Urinary bladder (tissue), 4 donors: ENCODE results near the gene KRTAP10-6. TPM values are rescaled to one million over a fixed set of nuclear protein-coding genes. Genes with fewer than 3 reads are reported as not detected.
"Not testable (repeated sequence)": the region's sequence is repeated elsewhere in the genome, so short reads cannot be mapped to it uniquely, and the experiment has no call there.

Experiments
- DNase-seq: peaks from one replicate; pipeline ENCODE4 v3.0.0-alpha.2; 2015; ENCODE audit errors: extremely low spot score
- H3K27ac ChIP-seq: one replicate; pipeline ENCODE4 v1.5.1; 2013; ENCODE audit warnings: low read depth, mild to moderate bottlenecking, moderate library complexity
- H3K36me3 ChIP-seq: one replicate; pipeline ENCODE4 v1.6.1; 2013; ENCODE audit warnings: mild to moderate bottlenecking, moderate library complexity; ENCODE audit not compliant: insufficient read depth
- H3K4me1 ChIP-seq: one replicate; pipeline ENCODE4 v1.6.1; 2013; ENCODE audit warnings: mild to moderate bottlenecking, moderate library complexity; ENCODE audit not compliant: insufficient read depth
- H3K4me3 ChIP-seq: one replicate; pipeline ENCODE4 v1.5.1; 2013; ENCODE audit warnings: low read depth, low read length
- WGBS: extraction: QIAGEN DNeasy Blood & Tissue Kit; methylation state at CpG from one replicate; pipeline ENCODE4 v1.1.7; 2013; 5-methylcytosine and 5-hydroxymethylcytosine counted together
- polyA plus RNA-seq: library from polyadenylated mRNA; stranded (reverse); fragments of 200-250 nt; gene quantifications from one replicate; pipeline ENCODE4 v1.2.3, GENCODE V29; 2013
- total RNA-seq: library from RNA; depleted of rRNA; stranded (reverse); fragments of >200 nt; gene quantifications from one replicate; pipeline ENCODE4 v1.2.3, GENCODE V29; 2014
- donor health status: healthy with polysubstance abuse.
- donor health status: healthy.

The KRTAP10-6 gene
- total and polyA plus RNA-seq, 2 donors = not detected

GRCh38 chr21:44612669-44613229 lies 20.4 kb upstream of the KRTAP10-6 start:
- H3K4me3 ChIP-seq = no peak overlapping the region
- no peak overlapping the region for H3K27ac ChIP-seq
- no peaks in the 10 kb centered on the region for H3K36me3 ChIP-seq
- WGBS = 79% methylated on average over 13 of the region's 13 CpGs
- no peak for DNase-seq
- H3K4me1 ChIP-seq = no peaks in the 10 kb centered on the region

- no peaks in the 10 kb centered on the region for H3K36me3 ChIP-seq
- 87% methylated on average over 8 of the region's 8 CpGs for WGBS
- H3K4me3 ChIP-seq = no peak within 1 kb of the TSS
- no peak for DNase-seq
- no peaks in the 10 kb centered on the region for H3K4me1 ChIP-seq
- H3K27ac ChIP-seq = no peak within 1 kb of the TSS
Measured at GRCh38 chr21:44612029-44612486, 19.8 kb upstream of the KRTAP10-6 start, which contains the start of gene KRTAP10-8. Gene KRTAP10-8 (plus strand): TSS chr21:44612079. CDS start chr21:44612101, 22 bp downstream.

- DNase-seq = no peak
- Histone ChIP-seq H3K4me1 (no peaks in the 10 kb centered on the region), H3K27ac (no peak overlapping the region), H3K36me3 (no peaks in the 10 kb centered on the region), H3K4me3 (no peak overlapping the region)
- WGBS = 85% methylated on average over 4 of the region's 4 CpGs
Measured at GRCh38 chr21:44611551-44611950, 19.2 kb upstream of the KRTAP10-6 start.

GRCh38 chr21:44610157-44610843 lies 18.0 kb upstream of the KRTAP10-6 start:
- H3K4me1 ChIP-seq, H3K27ac ChIP-seq, H3K36me3 ChIP-seq, H3K4me3 ChIP-seq, DNase-seq: not testable (repeated sequence)
- 92% methylated on average over 7 of the region's 7 CpGs for WGBS

- no peaks in the 10 kb centered on the region for H3K36me3 ChIP-seq
- H3K27ac ChIP-seq = no peak overlapping the region
- no peak for DNase-seq
- H3K4me3 ChIP-seq = no peak overlapping the region
- no peaks in the 10 kb centered on the region for H3K4me1 ChIP-seq
Measured at GRCh38 chr21:44609193-44609592, 16.9 kb upstream of the KRTAP10-6 start.

- H3K27ac ChIP-seq = no peak overlapping the region
- WGBS = 76% methylated on average over 4 of the region's 4 CpGs
- H3K4me3 ChIP-seq = no peak overlapping the region
- DNase-seq = no peak
- no peaks in the 10 kb centered on the region for H3K4me1 ChIP-seq
- H3K36me3 ChIP-seq = no peaks in the 10 kb centered on the region
Measured at GRCh38 chr21:44606495-44606894, 14.2 kb upstream of the KRTAP10-6 start.

GRCh38 chr21:44603911-44604310 lies 11.6 kb upstream of the KRTAP10-6 start:
- Histone ChIP-seq H3K4me1 (no peaks in the 10 kb centered on the region), H3K36me3 (no peaks in the 10 kb centered on the region), H3K4me3 (no peak overlapping the region), H3K27ac (no peak overlapping the region)
- WGBS = 88% methylated on average over 8 of the region's 8 CpGs
- no peak for DNase-seq

- no peak for DNase-seq
- H3K36me3 ChIP-seq = no peaks in the 10 kb centered on the region
- 57% methylated on average over 17 of the region's 17 CpGs for WGBS
Measured at GRCh38 chr21:44603109-44603875, 11.0 kb upstream of the KRTAP10-6 start.

GRCh38 chr21:44602463-44602850 lies 10.2 kb upstream of the KRTAP10-6 start:
- Histone ChIP-seq H3K27ac (no peak overlapping the region), H3K36me3 (no peaks in the 10 kb centered on the region), H3K4me3 (no peak overlapping the region), H3K4me1 (no peaks in the 10 kb centered on the region)
- WGBS = 75% methylated on average over 21 of the region's 21 CpGs
- DNase-seq = no peak

More at GRCh38 chr21:44603109-44603875, 11.0 kb upstream of the KRTAP10-6 start:
- no peak overlapping the region for H3K27ac ChIP-seq
- H3K4me3 ChIP-seq = no peak overlapping the region
- H3K4me1 ChIP-seq = no peaks in the 10 kb centered on the region

GRCh38 chr21:44601596-44602462 lies 9.5 kb upstream of the KRTAP10-6 start:
- 71% methylated on average over 23 of the region's 23 CpGs for WGBS
- Histone ChIP-seq H3K4me3 (no peak overlapping the region), H3K4me1 (no peaks in the 10 kb centered on the region), H3K27ac (no peak overlapping the region), H3K36me3 (no peaks in the 10 kb centered on the region)
- DNase-seq = no peak

GRCh38 chr21:44601091-44601490 lies 8.8 kb upstream of the KRTAP10-6 start:
- not testable (repeated sequence) for DNase-seq, H3K4me1 ChIP-seq, H3K36me3 ChIP-seq, H3K27ac ChIP-seq, H3K4me3 ChIP-seq
- WGBS = 67% methylated on average over 10 of the region's 10 CpGs

GRCh38 chr21:44600118-44600978 lies 8.0 kb upstream of the KRTAP10-6 start, which contains the start of gene KRTAP10-7:
Gene KRTAP10-7 (plus strand): TSS chr21:44600597. CDS start chr21:44600622, 25 bp downstream.
- not testable (repeated sequence) for H3K4me3 ChIP-seq, DNase-seq, H3K27ac ChIP-seq, H3K36me3 ChIP-seq, H3K4me1 ChIP-seq
- WGBS = 66% methylated on average over 23 of the region's 23 CpGs
